Smooth muscle cell (in vitro differentiated cells): ENCODE data around the gene FOLH1. TPM values are rescaled to one million over a fixed set of nuclear protein-coding genes. Genes with fewer than 3 reads are reported as not detected.
"Not testable (repeated sequence)": the region's sequence is repeated elsewhere in the genome, so short reads cannot be mapped to it uniquely, and the experiment has no call there.

ENCODE experiments used
- DNase-seq: peaks from one replicate; lab custom pipeline; 2025; ENCODE audit not compliant: unreplicated experiment; lab: John Stamatoyannopoulos, UW
- H2AFZ ChIP-seq: fragments of 200-600 bp; sonication (generic); 2 replicates; pipeline ENCODE4 v1.6.0; 2016; ENCODE audit warnings: antibody characterized with exemption, low read depth, mild to moderate bottlenecking
- H3F3A ChIP-seq: fragments of 200-600 bp; sonication (generic); 2 replicates; pipeline ENCODE4 v1.6.0; 2017; ENCODE audit warnings: antibody characterized with exemption, low read depth
- H3K27ac ChIP-seq: fragments of 200-600 bp; sonication (generic); 2 replicates; pipeline ENCODE4 v1.5.1; 2016; ENCODE audit warnings: low read depth, mild to moderate bottlenecking
- H3K27me3 ChIP-seq: fragments of 200-600 bp; sonication (generic); 2 replicates; pipeline ENCODE4 v1.6.1; 2016; ENCODE audit warnings: low read depth, mild to moderate bottlenecking
- H3K36me3 ChIP-seq: fragments of 200-600 bp; sonication (generic); 2 replicates; pipeline ENCODE4 v1.5.1; 2016; ENCODE audit warnings: low read depth
- H3K4me1 ChIP-seq: fragments of 200-600 bp; sonication (generic); 2 replicates; pipeline ENCODE4 v1.5.1; 2016; ENCODE audit warnings: low read depth
- H3K4me2 ChIP-seq: fragments of 200-600 bp; sonication (generic); 2 replicates; pipeline ENCODE4 v1.6.0; 2016; ENCODE audit warnings: mild to moderate bottlenecking
- H3K4me3 ChIP-seq: fragments of 200-600 bp; sonication (generic); 2 replicates; pipeline ENCODE4 v1.5.1; 2016; ENCODE audit warnings: mild to moderate bottlenecking
- H3K79me2 ChIP-seq: fragments of 200-600 bp; sonication (generic); 2 replicates; pipeline ENCODE4 v1.6.0; 2016; ENCODE audit warnings: low read depth, mild to moderate bottlenecking
- H3K9ac ChIP-seq: fragments of 200-600 bp; sonication (generic); 2 replicates; pipeline ENCODE4 v1.6.0; 2016; ENCODE audit warnings: low read depth
- H3K9me3 ChIP-seq: fragments of 200-600 bp; sonication (generic); replicated peaks from 2 replicates; pipeline ENCODE4 v1.5.1; 2016; ENCODE audit warnings: low read depth
- H4K20me1 ChIP-seq: fragments of 200-600 bp; sonication (generic); 2 replicates; pipeline ENCODE4 v1.6.0; 2016; ENCODE audit warnings: low read depth
- WGBS: methylation state at CpG from one replicate; pipeline ENCODE4 v1.1.7; 2016; ENCODE audit warnings: low lambda C conversion rate; 5-methylcytosine and 5-hydroxymethylcytosine counted together
- polyA plus RNA-seq: library from polyadenylated mRNA; unstranded; fragments of >200 nt; fragmentation: Nextera tagmentation; extraction: Ambion mirVana; gene quantifications from 2 replicates; pipeline ENCODE4 v1.2.1, GENCODE V29; 2016
- total RNA-seq: library from RNA; depleted of rRNA; stranded (reverse); fragments of >200 nt; gene quantifications from 2 replicates; pipeline ENCODE4 v1.2.3, GENCODE V29; 2014
- TF ChIP-seq, protein P1 (sequence below): fragments of 200-600 bp; sonication (generic); IDR thresholded peaks from 2 replicates; pipeline ENCODE4 v1.5.1; 2017; ENCODE audit warnings: borderline replicate concordance, mild to moderate bottlenecking, antibody characterized with exemption; ENCODE audit not compliant: insufficient read depth, poor library complexity, severe bottlenecking

Gene FOLH1
- total RNA-seq (not detected in 2 replicates), polyA plus RNA-seq (not detected in 2 replicates)

DNA sequence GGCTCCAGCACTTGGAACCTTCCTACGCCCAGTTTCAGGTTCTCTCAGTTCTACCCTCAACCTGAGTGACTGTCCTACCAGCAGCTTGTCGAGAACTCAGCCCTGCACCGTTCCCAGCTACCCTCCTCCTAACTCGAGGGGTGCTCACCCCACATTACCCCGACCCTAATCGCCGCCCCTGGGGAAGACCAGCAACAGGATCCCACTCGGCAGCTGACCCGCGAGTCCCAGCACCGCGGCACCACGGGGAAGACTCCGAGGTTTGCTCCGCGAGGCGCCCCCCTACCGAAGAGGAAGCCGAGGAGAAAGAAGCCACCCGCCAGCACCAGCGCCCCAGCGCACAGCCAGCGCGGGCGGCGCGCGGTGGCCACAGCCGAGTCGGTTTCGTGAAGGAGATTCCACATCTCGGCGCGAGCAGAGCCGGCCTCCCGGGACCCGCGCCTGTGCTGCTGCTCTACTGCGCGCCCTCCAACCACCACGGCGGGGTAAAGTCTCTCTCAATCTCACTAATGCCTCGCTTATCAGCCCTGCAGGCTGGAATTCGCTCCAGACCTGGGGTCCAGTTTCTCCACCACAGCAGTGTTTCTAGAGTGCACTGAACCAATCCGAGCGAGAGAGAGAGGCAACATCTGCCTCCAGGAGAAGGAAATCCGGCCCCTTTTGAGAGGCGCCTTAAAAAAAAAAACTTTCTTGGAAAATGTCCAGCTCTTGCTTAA lies at the start of gene FOLH1:
Gene FOLH1 (minus strand): TSS at position 597 of the 716 bp plus-strand sequence. CDS start 193 bp downstream, at position 404.
- Histone ChIP-seq H2AFZ (no peak within 1 kb of the TSS), H3K79me2 (no peaks in the 10 kb centered on the region), H3K27ac (no peak within 1 kb of the TSS), H3K4me3 (no peak within 1 kb of the TSS), H4K20me1 (no peaks in the 10 kb centered on the region), H3K27me3 (no peaks in the 10 kb centered on the region), H3K4me1 (no peaks in the 10 kb centered on the region), H3K4me2 (no peak within 1 kb of the TSS), H3F3A (no peaks in the 10 kb centered on the region), H3K36me3 (no peaks in the 10 kb centered on the region), H3K9me3 (no peaks in the 10 kb centered on the region), H3K9ac (no peak within 1 kb of the TSS)
- DNase-seq, result no peak
- 87% methylated on average over 48 of the region's 48 CpGs for WGBS
- TF ChIP-seq, protein P1, sequence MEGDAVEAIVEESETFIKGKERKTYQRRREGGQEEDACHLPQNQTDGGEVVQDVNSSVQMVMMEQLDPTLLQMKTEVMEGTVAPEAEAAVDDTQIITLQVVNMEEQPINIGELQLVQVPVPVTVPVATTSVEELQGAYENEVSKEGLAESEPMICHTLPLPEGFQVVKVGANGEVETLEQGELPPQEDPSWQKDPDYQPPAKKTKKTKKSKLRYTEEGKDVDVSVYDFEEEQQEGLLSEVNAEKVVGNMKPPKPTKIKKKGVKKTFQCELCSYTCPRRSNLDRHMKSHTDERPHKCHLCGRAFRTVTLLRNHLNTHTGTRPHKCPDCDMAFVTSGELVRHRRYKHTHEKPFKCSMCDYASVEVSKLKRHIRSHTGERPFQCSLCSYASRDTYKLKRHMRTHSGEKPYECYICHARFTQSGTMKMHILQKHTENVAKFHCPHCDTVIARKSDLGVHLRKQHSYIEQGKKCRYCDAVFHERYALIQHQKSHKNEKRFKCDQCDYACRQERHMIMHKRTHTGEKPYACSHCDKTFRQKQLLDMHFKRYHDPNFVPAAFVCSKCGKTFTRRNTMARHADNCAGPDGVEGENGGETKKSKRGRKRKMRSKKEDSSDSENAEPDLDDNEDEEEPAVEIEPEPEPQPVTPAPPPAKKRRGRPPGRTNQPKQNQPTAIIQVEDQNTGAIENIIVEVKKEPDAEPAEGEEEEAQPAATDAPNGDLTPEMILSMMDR, result no peak

- H3K4me3 ChIP-seq, H3F3A ChIP-seq: not testable (repeated sequence)
These were observed 46.7 kb upstream of the FOLH1 start for GRCh38 chr11:49255148-49255547.

GRCh38 chr11:49251212-49251611 lies 42.8 kb upstream of the FOLH1 start:
- H3K9ac ChIP-seq, H3K9me3 ChIP-seq, H4K20me1 ChIP-seq, H3K4me2 ChIP-seq, H3K36me3 ChIP-seq, H3K27me3 ChIP-seq, H3K4me1 ChIP-seq, H3K4me3 ChIP-seq, H3F3A ChIP-seq, H3K79me2 ChIP-seq, H3K27ac ChIP-seq, H2AFZ ChIP-seq, DNase-seq: not testable (repeated sequence)
- WGBS, result 65% methylated on average over 5 of the region's 5 CpGs

More at GRCh38 chr11:49255148-49255547, 46.7 kb upstream of the FOLH1 start:
- 48% methylated on average over 2 of the region's 2 CpGs for WGBS
- not testable (repeated sequence) for H3K9me3 ChIP-seq, H4K20me1 ChIP-seq, DNase-seq, H3K36me3 ChIP-seq, H2AFZ ChIP-seq, H3K9ac ChIP-seq, H3K27me3 ChIP-seq, H3K27ac ChIP-seq, H3K79me2 ChIP-seq, H3K4me1 ChIP-seq, H3K4me2 ChIP-seq

DNA sequence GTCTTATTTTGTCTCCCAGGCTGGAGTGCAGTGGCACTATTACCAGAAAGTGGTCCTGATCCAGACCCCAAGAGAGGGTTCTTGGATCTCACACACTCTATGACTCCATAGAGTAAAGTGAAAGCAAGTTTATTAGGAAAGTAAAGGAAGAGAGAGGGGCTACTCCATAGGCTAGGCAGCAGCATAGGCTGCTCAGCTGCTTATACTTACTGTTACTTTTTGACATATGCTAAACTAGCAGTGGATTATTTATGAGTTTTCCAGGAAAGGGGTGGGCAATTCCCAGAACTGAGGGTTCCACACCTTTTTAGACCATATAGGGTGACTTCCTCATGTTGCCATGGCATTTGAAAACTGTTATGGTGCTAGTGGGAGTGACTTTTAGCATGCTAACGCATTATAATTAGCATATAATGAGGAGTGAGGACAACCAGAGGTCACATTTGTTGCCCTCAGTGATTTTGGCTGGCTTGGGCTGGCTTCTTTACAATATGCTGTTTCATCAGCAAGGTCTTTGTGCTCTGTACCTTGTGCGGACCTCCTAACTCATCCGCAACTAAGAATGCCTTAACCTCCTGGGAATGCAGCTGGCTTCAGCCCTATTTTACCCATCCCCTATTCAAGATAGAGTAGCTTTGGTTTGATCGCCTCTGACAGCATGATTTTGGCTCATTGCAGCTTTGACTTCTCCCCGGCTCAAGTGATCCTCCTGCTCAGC lies 42.2 kb upstream of the FOLH1 start:
- WGBS, result 93% methylated on average over 5 of the region's 5 CpGs

DNA sequence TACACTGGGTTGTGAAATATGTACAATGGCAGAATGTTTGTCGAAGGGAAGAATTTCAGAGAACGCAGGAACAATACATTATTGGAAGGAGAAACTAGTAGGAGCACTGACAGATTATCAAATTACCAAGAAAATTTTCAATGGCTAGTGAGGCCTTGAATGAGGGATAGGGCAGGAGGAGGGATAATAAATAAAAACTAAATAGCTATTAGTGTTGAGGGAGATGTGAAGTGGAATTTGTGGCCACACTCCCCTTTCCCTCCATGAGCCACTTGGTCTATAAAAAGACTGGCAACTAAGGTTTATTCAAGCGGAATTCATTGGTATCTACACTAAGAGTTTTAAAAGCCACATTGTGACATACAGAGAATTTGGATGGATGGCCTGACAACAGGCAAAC lies 41.0 kb upstream of the FOLH1 start:
- H4K20me1 ChIP-seq, H3K27ac ChIP-seq, H3K9me3 ChIP-seq, H3K4me2 ChIP-seq, H2AFZ ChIP-seq, H3K9ac ChIP-seq, H3K79me2 ChIP-seq, H3K4me1 ChIP-seq, DNase-seq, H3K4me3 ChIP-seq, H3F3A ChIP-seq, H3K27me3 ChIP-seq, H3K36me3 ChIP-seq: not testable (repeated sequence)
- WGBS, result 94% methylated on average over 3 of the region's 3 CpGs

More for the DNA sequence above, 42.2 kb upstream of the FOLH1 start:
- not testable (repeated sequence) for H3K27ac ChIP-seq, DNase-seq, H3K4me2 ChIP-seq, H3K4me1 ChIP-seq, H4K20me1 ChIP-seq, H3K36me3 ChIP-seq, H3K27me3 ChIP-seq, H3K9ac ChIP-seq, H3K9me3 ChIP-seq, H3F3A ChIP-seq, H2AFZ ChIP-seq, H3K4me3 ChIP-seq, H3K79me2 ChIP-seq

DNA sequence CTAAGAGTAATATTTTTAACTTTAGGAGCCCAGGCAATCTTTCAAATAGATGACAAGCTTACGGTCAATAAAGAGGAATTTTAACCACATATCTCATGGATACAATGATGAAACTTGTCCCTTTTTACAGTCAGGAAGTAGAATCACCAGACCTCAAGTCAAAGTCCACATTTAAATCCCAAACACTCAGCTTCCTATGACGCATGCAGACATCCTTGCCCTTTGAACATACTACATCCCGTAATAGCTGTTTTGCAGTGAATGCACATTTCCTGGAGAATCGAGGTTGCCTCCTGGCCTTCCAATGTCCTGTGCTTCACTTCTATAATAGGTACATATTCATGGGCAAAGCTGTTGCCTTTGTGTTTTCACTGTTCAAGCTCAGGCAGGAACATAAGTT lies 25.3 kb upstream of the FOLH1 start:
- 76% methylated on average over 4 of the region's 4 CpGs for WGBS
- H4K20me1 ChIP-seq, H3K36me3 ChIP-seq, H3K4me1 ChIP-seq, H3K79me2 ChIP-seq, H3K4me3 ChIP-seq, H3K9ac ChIP-seq, DNase-seq, H3K4me2 ChIP-seq, H3F3A ChIP-seq, H3K9me3 ChIP-seq, H3K27ac ChIP-seq, H2AFZ ChIP-seq, H3K27me3 ChIP-seq: not testable (repeated sequence)

DNA sequence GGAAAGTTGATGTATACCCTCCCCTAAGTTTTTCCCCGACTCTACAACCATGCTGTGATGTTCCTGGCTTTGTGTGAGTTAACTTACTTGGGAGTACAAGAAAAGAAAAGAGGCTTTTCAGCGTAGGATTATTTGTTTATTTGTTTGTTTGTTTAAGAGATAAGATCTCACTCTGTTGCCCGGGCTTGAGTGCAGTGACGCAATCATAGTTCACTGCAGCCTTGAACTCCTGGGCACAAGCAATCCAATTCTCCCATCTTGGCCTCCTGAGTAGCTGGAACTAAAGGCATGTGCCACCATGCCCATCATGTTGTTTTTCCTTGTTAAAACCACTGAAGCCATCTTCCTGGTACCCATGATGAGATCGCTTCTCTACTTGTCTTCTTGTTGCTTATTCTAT lies 24.6 kb upstream of the FOLH1 start:
- H3K9me3 ChIP-seq, H3K4me2 ChIP-seq, H3K27me3 ChIP-seq, H4K20me1 ChIP-seq, H3K27ac ChIP-seq, H3K4me1 ChIP-seq, H3F3A ChIP-seq, H2AFZ ChIP-seq, H3K9ac ChIP-seq, H3K4me3 ChIP-seq, DNase-seq, H3K79me2 ChIP-seq, H3K36me3 ChIP-seq: not testable (repeated sequence)
- 56% methylated on average over 5 of the region's 5 CpGs for WGBS
